ENCODE results near the gene ATAD2B.
A peak's percentile ranks its signal among the peaks of the same experiment; 100 is the strongest.

Gene ATAD2B

GRCh38 chr2:23827287-23827686 lies 99.6 kb downstream of the ATAD2B start:
- H3K4me1 ChIP-seq (ENCODE audit: control insufficient read depth in 1 of 2, insufficient read depth in 1 of 2, low read depth in 1 of 2, low read length in 1 of 2): peaks cover 0 to 4% of the 10 kb centered on the region in 2 experiments
- H3K27ac ChIP-seq: no peak overlapping the region
- H3K27me3 ChIP-seq: no peaks in the 10 kb centered on the region
- TF ChIP-seq, protein P1, sequence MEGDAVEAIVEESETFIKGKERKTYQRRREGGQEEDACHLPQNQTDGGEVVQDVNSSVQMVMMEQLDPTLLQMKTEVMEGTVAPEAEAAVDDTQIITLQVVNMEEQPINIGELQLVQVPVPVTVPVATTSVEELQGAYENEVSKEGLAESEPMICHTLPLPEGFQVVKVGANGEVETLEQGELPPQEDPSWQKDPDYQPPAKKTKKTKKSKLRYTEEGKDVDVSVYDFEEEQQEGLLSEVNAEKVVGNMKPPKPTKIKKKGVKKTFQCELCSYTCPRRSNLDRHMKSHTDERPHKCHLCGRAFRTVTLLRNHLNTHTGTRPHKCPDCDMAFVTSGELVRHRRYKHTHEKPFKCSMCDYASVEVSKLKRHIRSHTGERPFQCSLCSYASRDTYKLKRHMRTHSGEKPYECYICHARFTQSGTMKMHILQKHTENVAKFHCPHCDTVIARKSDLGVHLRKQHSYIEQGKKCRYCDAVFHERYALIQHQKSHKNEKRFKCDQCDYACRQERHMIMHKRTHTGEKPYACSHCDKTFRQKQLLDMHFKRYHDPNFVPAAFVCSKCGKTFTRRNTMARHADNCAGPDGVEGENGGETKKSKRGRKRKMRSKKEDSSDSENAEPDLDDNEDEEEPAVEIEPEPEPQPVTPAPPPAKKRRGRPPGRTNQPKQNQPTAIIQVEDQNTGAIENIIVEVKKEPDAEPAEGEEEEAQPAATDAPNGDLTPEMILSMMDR (IDR thresholded peaks at IDR 0.05): no peak
- H3K9me3 ChIP-seq: no peaks in the 10 kb centered on the region
- peaks cover 17% of the 10 kb centered on the region for H3K36me3 ChIP-seq
- no peak overlapping the region for H3K4me3 ChIP-seq (ENCODE audit: low read depth in 1 of 2, low read length in 1 of 2)

DNA sequence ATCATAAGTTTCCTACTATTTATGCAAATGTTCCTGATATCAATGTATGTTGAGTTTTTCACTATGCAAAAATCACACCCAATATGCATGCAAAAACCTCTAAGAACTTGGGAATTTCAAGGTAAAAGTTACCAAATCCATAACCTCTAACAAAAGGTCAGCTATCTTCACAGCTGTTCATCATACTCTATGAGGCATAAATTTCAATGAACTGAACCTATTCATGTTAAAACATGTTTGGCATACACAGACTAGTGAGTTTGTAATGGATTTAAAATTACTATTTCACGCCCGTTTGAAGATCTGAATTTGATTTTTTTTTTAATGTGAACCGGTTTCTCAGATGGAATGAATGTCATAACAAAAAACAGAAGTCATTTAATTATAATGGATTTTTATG lies 100.2 kb downstream of the ATAD2B start:
- TF ChIP-seq, protein P1 (IDR thresholded peaks at IDR 0.05): no peak
- H3K4me3 ChIP-seq (ENCODE audit: low read depth in 1 of 2, low read length in 1 of 2): no peak overlapping the region
- H3K36me3 ChIP-seq: peaks cover 22% of the 10 kb centered on the region
- no peaks in the 10 kb centered on the region for H3K9me3 ChIP-seq
- H3K27ac ChIP-seq: no peak overlapping the region
- H3K27me3 ChIP-seq: no peaks in the 10 kb centered on the region
- peaks cover 0 to 4% of the 10 kb centered on the region in 2 experiments for H3K4me1 ChIP-seq (ENCODE audit: control insufficient read depth in 1 of 2, insufficient read depth in 1 of 2, low read depth in 1 of 2, low read length in 1 of 2)

DNA sequence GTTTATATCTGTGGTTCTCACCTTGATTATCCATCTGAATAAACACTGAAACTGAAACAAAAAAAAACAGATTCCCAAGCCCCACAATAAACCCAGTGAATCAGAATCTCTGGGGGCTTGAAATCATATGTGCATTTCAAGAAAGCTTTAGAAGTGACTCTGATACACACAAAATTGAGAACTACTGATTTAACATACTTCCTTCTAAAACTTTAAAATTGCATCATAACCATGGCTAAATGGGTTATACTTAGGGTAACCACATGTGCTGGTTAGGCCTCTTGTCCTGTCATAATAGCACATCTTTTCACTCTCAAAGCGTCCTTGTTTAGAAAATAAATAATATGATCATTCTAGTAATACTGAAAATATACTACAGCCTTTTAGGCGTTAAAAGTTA lies 100.9 kb downstream of the ATAD2B start:
- no peaks in the 10 kb centered on the region for H3K27me3 ChIP-seq
- no peak overlapping the region for H3K4me3 ChIP-seq (ENCODE audit: low read depth in 1 of 2, low read length in 1 of 2)
- peaks cover 0 to 4% of the 10 kb centered on the region in 2 experiments for H3K4me1 ChIP-seq (ENCODE audit: control insufficient read depth in 1 of 2, insufficient read depth in 1 of 2, low read depth in 1 of 2, low read length in 1 of 2)
- TF ChIP-seq, protein P1 (IDR thresholded peaks at IDR 0.05): no peak
- H3K27ac ChIP-seq: no peak overlapping the region
- peaks cover 28% of the 10 kb centered on the region for H3K36me3 ChIP-seq
- no peaks in the 10 kb centered on the region for H3K9me3 ChIP-seq

- peaks cover 0 to 4% of the 10 kb centered on the region in 2 experiments for H3K4me1 ChIP-seq (ENCODE audit: control insufficient read depth in 1 of 2, insufficient read depth in 1 of 2, low read depth in 1 of 2, low read length in 1 of 2)
- H3K9me3 ChIP-seq: no peaks in the 10 kb centered on the region
- no peak overlapping the region for H3K27ac ChIP-seq
- H3K27me3 ChIP-seq: no peaks in the 10 kb centered on the region
- H3K36me3 ChIP-seq: peaks cover 31% of the 10 kb centered on the region
- H3K4me3 ChIP-seq (ENCODE audit: low read depth in 1 of 2, low read length in 1 of 2): no peak overlapping the region
- TF ChIP-seq, protein P1 (IDR thresholded peaks at IDR 0.05): peak; percentile 13
Measured at GRCh38 chr2:23824777-23825212, 102.1 kb downstream of the ATAD2B start.

DNA sequence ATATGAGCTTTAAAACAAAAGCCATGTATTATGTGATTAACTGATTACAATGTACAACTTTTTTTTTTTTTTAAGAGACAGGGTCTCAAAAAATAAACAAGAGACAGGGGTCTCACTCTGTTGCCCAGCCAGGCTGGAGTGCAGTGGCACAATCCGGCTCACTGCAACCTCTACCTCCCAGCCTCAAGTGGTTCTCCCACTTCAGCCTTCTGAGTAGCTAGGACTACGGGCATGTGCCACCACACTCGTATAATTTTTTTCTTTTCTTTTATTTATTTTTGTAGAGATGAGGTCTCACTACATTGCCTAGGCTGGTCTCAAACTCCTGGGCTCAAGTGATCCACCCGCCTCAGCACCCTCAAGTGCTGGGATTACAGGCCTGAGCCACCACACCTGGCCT lies 103.1 kb downstream of the ATAD2B start:
- Histone ChIP-seq H3K4me3 (ENCODE audit: low read depth in 1 of 2, low read length in 1 of 2) (no peak overlapping the region), H3K27me3 (no peaks in the 10 kb centered on the region), H3K4me1 (ENCODE audit: control insufficient read depth in 1 of 2, insufficient read depth in 1 of 2, low read depth in 1 of 2, low read length in 1 of 2) (peaks cover 0 to 4% of the 10 kb centered on the region in 2 experiments), H3K9me3 (no peaks in the 10 kb centered on the region), H3K27ac (no peak overlapping the region), H3K36me3 (peaks cover 24% of the 10 kb centered on the region)
- TF ChIP-seq, protein P1 (IDR thresholded peaks at IDR 0.05): no peak

DNA sequence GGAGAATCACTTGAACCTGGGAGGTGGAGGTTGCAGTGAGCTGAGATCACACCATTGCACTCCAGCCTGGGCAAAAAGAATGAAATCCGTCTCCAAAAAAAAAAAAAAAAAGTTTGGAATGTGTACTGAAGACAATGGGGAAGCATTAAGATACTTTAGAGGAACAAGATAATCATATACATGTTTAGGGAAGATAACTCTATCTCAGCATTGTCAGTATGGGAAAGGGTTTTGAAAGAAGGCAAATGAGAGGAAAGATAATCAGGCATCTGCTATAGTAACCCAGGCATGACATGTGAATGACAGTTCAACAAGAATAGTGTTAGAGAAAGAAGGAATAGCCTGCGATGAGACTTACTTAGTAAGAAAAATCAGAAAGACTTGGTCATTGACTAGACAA lies 112.0 kb downstream of the ATAD2B start:
- TF ChIP-seq, protein P1 (IDR thresholded peaks at IDR 0.05): no peak
- Histone ChIP-seq H3K27ac (no peak overlapping the region), H3K36me3 (peaks cover 25% of the 10 kb centered on the region), H3K27me3 (no peaks in the 10 kb centered on the region), H3K4me1 (ENCODE audit: control insufficient read depth in 1 of 2, insufficient read depth in 1 of 2, low read depth in 1 of 2, low read length in 1 of 2) (no peaks in the 10 kb centered on the region), H3K4me3 (ENCODE audit: low read depth in 1 of 2, low read length in 1 of 2) (no peak overlapping the region), H3K9me3 (no peaks in the 10 kb centered on the region)

All from neutrophil (primary cell).